SW480 (cell line): ENCODE results near the gene TMEM109.
A peak's percentile ranks its signal among the peaks of the same experiment; 100 is the strongest.

Experiments used
- DNase-seq: peaks from one replicate; pipeline ENCODE4 v3.0.0-alpha.2; 2016; ENCODE audit warnings: low spot score

The TMEM109 gene

GRCh38 chr11:60913793-60914632 is at the start of gene TMEM109:
TMEM109 (plus strand) TSS chr11:60914158; CDS start chr11:60919694, 5,536 bp downstream.
- peak; percentile 91 for DNase-seq

GRCh38 chr11:60864856-60865513 is 49.0 kb upstream of the TMEM109 start:
- no peak for DNase-seq

- no peak for DNase-seq
Measured at GRCh38 chr11:60866911-60867870, 46.8 kb upstream of the TMEM109 start, which contains the start of gene ZP1. ZP1 (plus strand) TSS chr11:60867542; CDS start chr11:60867562, 20 bp downstream.

- DNase-seq, result no peak
Measured at GRCh38 chr11:60867871-60868681, 45.9 kb upstream of the TMEM109 start.

- no peak for DNase-seq
Measured at GRCh38 chr11:60868682-60869450, 45.1 kb upstream of the TMEM109 start.

GRCh38 chr11:60869451-60869825 is 44.5 kb upstream of the TMEM109 start:
- DNase-seq, result no peak

GRCh38 chr11:60870276-60870675 is 43.7 kb upstream of the TMEM109 start:
- DNase-seq, result no peak

GRCh38 chr11:60870733-60871377 is 43.1 kb upstream of the TMEM109 start:
- DNase-seq, result no peak

- no peak for DNase-seq
Measured at GRCh38 chr11:60871378-60872061, 42.4 kb upstream of the TMEM109 start.

- DNase-seq, result no peak
Measured at GRCh38 chr11:60872124-60872960, 41.6 kb upstream of the TMEM109 start.

- peak; percentile 29 for DNase-seq
Measured at GRCh38 chr11:60872961-60873524, 40.9 kb upstream of the TMEM109 start.

- DNase-seq, result no peak
Measured at GRCh38 chr11:60873533-60873932, 40.4 kb upstream of the TMEM109 start.

- no peak for DNase-seq
Measured at GRCh38 chr11:60874421-60875365, 39.3 kb upstream of the TMEM109 start.

- DNase-seq, result no peak
Measured at GRCh38 chr11:60875366-60876167, 38.4 kb upstream of the TMEM109 start.

- no peak for DNase-seq
Measured at GRCh38 chr11:60876168-60876485, 37.8 kb upstream of the TMEM109 start.
